Measurements from ENCODE around the gene PRDM15.

GRCh38 chr21:41817877-41818855, 61.0 kb downstream of the PRDM15 start:
- TF ChIP-seq CTCF (IDR thresholded peaks at IDR 0.05) (no peak), POLR2A (IDR thresholded peaks at IDR 0.05) (no peak)
